GM06990 (cell line): ENCODE results near the gene ORM2.

Experiments used
- DNase-seq: peaks from one replicate; pipeline ENCODE4 v3.0.0-alpha.2; 2011; ENCODE audit not compliant: insufficient read length; ENCODE audit errors: extremely low read depth
- H3K27me3 ChIP-seq: replicated peaks from 2 replicates; pipeline ENCODE4 v1.6.0; 2011; ENCODE audit warnings: low read length; ENCODE audit not compliant: control insufficient read depth, insufficient read depth
- H3K36me3 ChIP-seq: 2 replicates; pipeline ENCODE4 v1.5.1; 2011; ENCODE audit warnings: low read length; ENCODE audit not compliant: control insufficient read depth, insufficient read depth
- H3K4me3 ChIP-seq: replicated peaks from 2 replicates; pipeline ENCODE4 v1.5.1; 2011; ENCODE audit warnings: low read depth, mild to moderate bottlenecking, control low read depth, low read length
- CTCF ChIP-seq: IDR thresholded peaks from 2 replicates; pipeline ENCODE4 v1.5.1; 2011; ENCODE audit warnings: low read length, control low read depth, mild to moderate bottlenecking, inconsistent platforms; ENCODE audit not compliant: insufficient read depth, poor library complexity, severe bottlenecking

The ORM2 gene

DNA sequence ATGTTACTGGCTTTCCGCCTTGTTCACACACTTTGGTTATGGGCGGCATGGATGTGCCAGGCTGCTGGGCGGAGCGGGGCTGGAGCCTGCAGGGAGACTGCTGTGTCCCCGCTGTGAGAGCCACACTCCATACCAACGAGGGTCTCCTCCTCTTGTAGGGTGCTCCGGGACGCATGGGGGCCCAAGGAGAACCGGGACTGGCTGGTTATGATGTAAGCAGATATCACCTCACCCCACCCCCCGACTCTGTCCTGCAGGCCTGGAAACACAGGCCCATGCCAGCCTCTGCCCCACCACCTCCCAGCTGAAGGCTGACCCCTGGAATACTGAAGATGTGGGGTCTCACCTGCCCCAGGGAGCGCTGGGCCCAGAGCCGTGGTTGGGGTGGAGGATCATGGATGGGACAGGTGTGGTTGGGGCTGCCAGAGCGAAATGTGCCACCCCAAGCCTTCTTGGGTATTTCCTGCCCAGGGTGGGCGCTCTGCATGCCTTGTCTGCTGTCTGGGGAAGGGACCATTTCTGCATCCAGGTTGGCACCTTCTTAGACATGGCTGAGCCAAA lies 46.0 kb upstream of the ORM2 start:
- no peaks in the 10 kb centered on the region; the same call in 1 of the 2 replicates for H3K27me3 ChIP-seq
- no peak for DNase-seq
- H3K36me3 ChIP-seq, result no peaks in the 10 kb centered on the region
- no peak overlapping the region for H3K4me3 ChIP-seq
- TF ChIP-seq CTCF, result no peak

GRCh38 chr9:114284316-114285060 lies 45.2 kb upstream of the ORM2 start:
- no peaks in the 10 kb centered on the region for H3K36me3 ChIP-seq
- no peak overlapping the region for H3K4me3 ChIP-seq
- H3K27me3 ChIP-seq, result no peaks in the 10 kb centered on the region; the same call in 1 of the 2 replicates
- no peak for DNase-seq
- no peak for TF ChIP-seq CTCF

DNA sequence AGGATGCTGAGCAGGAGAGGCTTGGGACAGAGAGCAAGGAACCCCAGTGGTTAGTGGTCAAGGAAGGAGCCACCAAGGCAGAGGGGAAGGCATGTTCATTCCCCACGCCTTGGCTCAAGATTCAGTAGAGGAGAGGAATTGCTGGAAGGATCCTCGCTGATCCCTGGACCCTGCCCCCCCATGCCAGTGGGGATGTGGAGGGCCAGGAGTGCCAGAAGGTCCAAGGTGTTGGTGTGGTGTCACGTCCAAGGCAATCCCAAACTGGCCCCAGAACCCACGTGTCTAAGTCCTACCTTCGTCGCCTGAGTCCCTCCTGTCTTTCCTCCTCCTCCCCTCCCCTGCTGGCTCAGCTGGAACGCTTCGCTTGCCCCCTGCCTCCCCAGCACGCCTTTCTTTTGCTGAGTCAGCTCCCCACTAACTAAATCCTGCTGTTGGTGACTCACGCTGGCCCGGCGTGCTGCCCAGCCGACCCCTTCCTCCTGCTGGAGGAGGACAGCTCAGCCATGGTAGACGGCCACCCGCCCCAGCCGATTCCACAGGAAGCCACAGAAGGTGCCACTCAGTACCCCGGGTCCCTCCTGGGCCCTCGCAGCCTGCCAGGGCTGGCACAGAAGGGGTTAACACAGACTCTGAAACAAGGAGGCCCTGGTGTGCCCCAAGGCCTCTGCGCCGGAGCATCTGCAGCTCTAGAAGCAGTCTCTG lies 44.4 kb upstream of the ORM2 start:
- no peak for TF ChIP-seq CTCF
- no peak for DNase-seq
- Histone ChIP-seq H3K27me3 (no peaks in the 10 kb centered on the region; the same call in 1 of the 2 replicates), H3K36me3 (no peaks in the 10 kb centered on the region), H3K4me3 (no peak overlapping the region)

GRCh38 chr9:114286146-114286679 lies 43.5 kb upstream of the ORM2 start:
- TF ChIP-seq CTCF, result no peak
- Histone ChIP-seq H3K36me3 (no peaks in the 10 kb centered on the region), H3K4me3 (no peak overlapping the region), H3K27me3 (no peaks in the 10 kb centered on the region; the same call in 1 of the 2 replicates)
- DNase-seq, result no peak

- no peak overlapping the region for H3K4me3 ChIP-seq
- no peaks in the 10 kb centered on the region for H3K36me3 ChIP-seq
- H3K27me3 ChIP-seq, result no peaks in the 10 kb centered on the region; the same call in 1 of the 2 replicates
- DNase-seq, result no peak
- TF ChIP-seq CTCF, result no peak
These were observed 42.5 kb upstream of the ORM2 start for GRCh38 chr9:114287001-114287762.
